ENCODE results near the gene LHFPL2.
"Not testable (repeated sequence)": the region's sequence is repeated elsewhere in the genome, so short reads cannot be mapped to it uniquely, and the experiment has no call there.

The LHFPL2 gene

GRCh38 chr5:78648359-78649210 lies at the start of gene LHFPL2:
TSS of gene LHFPL2 (minus strand) at chr5:78648772. CDS start at chr5:78510213, 138,559 bp downstream.
- peak within 1 kb of the TSS; percentile 75 for H3K4me3 ChIP-seq (ENCODE audit: low read depth, low read length)
- ChIA-PET CTCF (interaction anchor here (0.7 to 1.4 kb wide), 6 partner anchors 14 to 54 kb away, joined by 3 to 4 read pairs (median 3); no protein-coding TSS in a partner anchor), POLR2A (interaction anchor here (0.7 to 0.9 kb wide), 2 partner anchors 10 to 99 kb away, joined by 3 read pairs; no protein-coding TSS in a partner anchor)
- no peak for DNase-seq (ENCODE audit: low read depth, low spot score)
- no peak for TF ChIP-seq CTCF (IDR thresholded peaks at IDR 0.05; ENCODE audit: insufficient read depth, low read length, missing control alignments)

- TF ChIP-seq CTCF (IDR thresholded peaks at IDR 0.05; ENCODE audit: insufficient read depth, low read length, missing control alignments), result no peak
- H3K4me3 ChIP-seq (ENCODE audit: low read depth, low read length), result no peak overlapping the region
- DNase-seq (ENCODE audit: low read depth, low spot score), result no peak
- ChIA-PET POLR2A (no interaction called here), CTCF (no interaction called here)
Observed at GRCh38 chr5:78696637-78697036, 48.1 kb upstream of the LHFPL2 start.

- CTCF ChIA-PET; POLR2A ChIA-PET; DNase-seq (ENCODE audit: low read depth, low spot score); H3K4me3 ChIP-seq (ENCODE audit: low read depth, low read length): not testable (repeated sequence)
Observed at GRCh38 chr5:78696052-78696451, 47.5 kb upstream of the LHFPL2 start.

GRCh38 chr5:78693339-78693738 lies 44.8 kb upstream of the LHFPL2 start:
- H3K4me3 ChIP-seq (ENCODE audit: low read depth, low read length), result no peak overlapping the region
- ChIA-PET CTCF (interaction anchor here (1.0 kb wide), 1 partner anchor 12 kb away, joined by 4 read pairs; no protein-coding TSS in a partner anchor), POLR2A (no interaction called here)
- TF ChIP-seq CTCF (IDR thresholded peaks at IDR 0.05; ENCODE audit: insufficient read depth, low read length, missing control alignments), result no peak
- no peak for DNase-seq (ENCODE audit: low read depth, low spot score)

- no peak overlapping the region for H3K4me3 ChIP-seq (ENCODE audit: low read depth, low read length)
- ChIA-PET CTCF (interaction anchor here (1.3 kb wide), 1 partner anchor 225 kb away, joined by 4 read pairs; no protein-coding TSS in a partner anchor), POLR2A (no interaction called here)
- DNase-seq (ENCODE audit: low read depth, low spot score), result no peak
- TF ChIP-seq CTCF (IDR thresholded peaks at IDR 0.05; ENCODE audit: insufficient read depth, low read length, missing control alignments), result no peak
Observed at GRCh38 chr5:78691084-78691960, 42.8 kb upstream of the LHFPL2 start.

- POLR2A ChIA-PET, result no interaction called here
- no peak for TF ChIP-seq CTCF (IDR thresholded peaks at IDR 0.05; ENCODE audit: insufficient read depth, low read length, missing control alignments)
- no peak for DNase-seq (ENCODE audit: low read depth, low spot score)
- CTCF ChIA-PET, result interaction anchor here (1.3 kb wide), 1 partner anchor 224 kb away, joined by 4 read pairs; no protein-coding TSS in a partner anchor
- H3K4me3 ChIP-seq (ENCODE audit: low read depth, low read length), result no peak overlapping the region
Observed at GRCh38 chr5:78690253-78690972, 41.8 kb upstream of the LHFPL2 start.

Data from AG04449 (cell line).